ENCODE results near the gene S100A12.

S100A12 gene

DNA sequence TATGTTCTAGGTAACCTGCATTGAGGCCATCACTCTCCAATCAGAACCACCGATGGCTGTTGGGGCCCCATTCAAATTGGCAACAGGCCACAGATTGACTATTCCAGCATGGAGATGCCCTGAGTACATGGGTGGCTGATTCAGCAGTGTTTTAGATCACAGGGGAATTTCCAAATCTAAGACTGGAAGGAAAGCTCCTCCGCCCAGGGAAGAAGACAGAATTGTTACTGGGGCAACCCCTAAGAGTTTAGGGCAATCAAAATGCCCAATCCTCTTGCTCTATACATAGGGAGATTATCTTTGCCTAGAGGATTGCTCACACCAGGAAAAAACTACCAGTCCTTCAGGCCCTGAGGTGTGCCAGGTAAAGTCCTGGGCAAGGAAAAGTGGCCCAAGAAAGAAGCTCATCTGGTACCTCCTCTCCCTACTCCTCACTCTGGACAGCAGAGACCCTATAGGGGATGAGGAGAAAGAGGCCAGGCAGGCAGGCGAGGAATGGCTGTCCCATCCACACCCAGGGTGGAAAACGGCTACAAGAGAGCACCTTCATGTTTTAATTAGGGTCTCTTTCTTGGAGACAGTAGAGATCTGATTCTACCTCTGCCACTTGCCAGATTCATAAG is 9.6 kb upstream of the S100A12 start:
- TF ChIP-seq, protein P1, sequence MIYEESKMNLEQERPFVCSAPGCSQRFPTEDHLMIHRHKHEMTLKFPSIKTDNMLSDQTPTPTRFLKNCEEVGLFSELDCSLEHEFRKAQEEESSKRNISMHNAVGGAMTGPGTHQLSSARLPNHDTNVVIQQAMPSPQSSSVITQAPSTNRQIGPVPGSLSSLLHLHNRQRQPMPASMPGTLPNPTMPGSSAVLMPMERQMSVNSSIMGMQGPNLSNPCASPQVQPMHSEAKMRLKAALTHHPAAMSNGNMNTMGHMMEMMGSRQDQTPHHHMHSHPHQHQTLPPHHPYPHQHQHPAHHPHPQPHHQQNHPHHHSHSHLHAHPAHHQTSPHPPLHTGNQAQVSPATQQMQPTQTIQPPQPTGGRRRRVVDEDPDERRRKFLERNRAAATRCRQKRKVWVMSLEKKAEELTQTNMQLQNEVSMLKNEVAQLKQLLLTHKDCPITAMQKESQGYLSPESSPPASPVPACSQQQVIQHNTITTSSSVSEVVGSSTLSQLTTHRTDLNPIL (CRISPR knock-in tag; IDR thresholded peaks at IDR 0.05; ENCODE audit: low read depth) = no peak
- TF ChIP-seq ZNF565 (CRISPR knock-in tag; conservative IDR thresholded peaks at IDR 0.05; ENCODE audit: low read depth) (no peak), ZC3H10 (CRISPR knock-in tag; IDR thresholded peaks at IDR 0.05) (no peak), OSR1 (CRISPR knock-in tag; IDR thresholded peaks at IDR 0.05) (no peak), ISL1 (CRISPR knock-in tag; IDR thresholded peaks at IDR 0.05) (no peak), RARB (CRISPR knock-in tag; IDR thresholded peaks at IDR 0.05) (no peak), CSDC2 (CRISPR knock-in tag; IDR thresholded peaks at IDR 0.05) (no peak), ESRRG (CRISPR knock-in tag; IDR thresholded peaks at IDR 0.05) (no peak), BACH2 (CRISPR knock-in tag; IDR thresholded peaks at IDR 0.05; ENCODE audit: borderline replicate concordance) (no peak), PPARA (CRISPR knock-in tag; IDR thresholded peaks at IDR 0.05; ENCODE audit: borderline replicate concordance) (no peak), ZFP3 (CRISPR knock-in tag; IDR thresholded peaks at IDR 0.05) (no peak), TOX (CRISPR knock-in tag; IDR thresholded peaks at IDR 0.05; ENCODE audit: borderline replicate concordance) (no peak)
- TF ChIP-seq, protein P2, sequence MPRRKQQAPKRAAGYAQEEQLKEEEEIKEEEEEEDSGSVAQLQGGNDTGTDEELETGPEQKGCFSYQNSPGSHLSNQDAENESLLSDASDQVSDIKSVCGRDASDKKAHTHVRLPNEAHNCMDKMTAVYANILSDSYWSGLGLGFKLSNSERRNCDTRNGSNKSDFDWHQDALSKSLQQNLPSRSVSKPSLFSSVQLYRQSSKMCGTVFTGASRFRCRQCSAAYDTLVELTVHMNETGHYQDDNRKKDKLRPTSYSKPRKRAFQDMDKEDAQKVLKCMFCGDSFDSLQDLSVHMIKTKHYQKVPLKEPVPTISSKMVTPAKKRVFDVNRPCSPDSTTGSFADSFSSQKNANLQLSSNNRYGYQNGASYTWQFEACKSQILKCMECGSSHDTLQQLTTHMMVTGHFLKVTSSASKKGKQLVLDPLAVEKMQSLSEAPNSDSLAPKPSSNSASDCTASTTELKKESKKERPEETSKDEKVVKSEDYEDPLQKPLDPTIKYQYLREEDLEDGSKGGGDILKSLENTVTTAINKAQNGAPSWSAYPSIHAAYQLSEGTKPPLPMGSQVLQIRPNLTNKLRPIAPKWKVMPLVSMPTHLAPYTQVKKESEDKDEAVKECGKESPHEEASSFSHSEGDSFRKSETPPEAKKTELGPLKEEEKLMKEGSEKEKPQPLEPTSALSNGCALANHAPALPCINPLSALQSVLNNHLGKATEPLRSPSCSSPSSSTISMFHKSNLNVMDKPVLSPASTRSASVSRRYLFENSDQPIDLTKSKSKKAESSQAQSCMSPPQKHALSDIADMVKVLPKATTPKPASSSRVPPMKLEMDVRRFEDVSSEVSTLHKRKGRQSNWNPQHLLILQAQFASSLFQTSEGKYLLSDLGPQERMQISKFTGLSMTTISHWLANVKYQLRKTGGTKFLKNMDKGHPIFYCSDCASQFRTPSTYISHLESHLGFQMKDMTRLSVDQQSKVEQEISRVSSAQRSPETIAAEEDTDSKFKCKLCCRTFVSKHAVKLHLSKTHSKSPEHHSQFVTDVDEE (CRISPR knock-in tag; IDR thresholded peaks at IDR 0.05) = no peak
- TF ChIP-seq, protein P3, sequence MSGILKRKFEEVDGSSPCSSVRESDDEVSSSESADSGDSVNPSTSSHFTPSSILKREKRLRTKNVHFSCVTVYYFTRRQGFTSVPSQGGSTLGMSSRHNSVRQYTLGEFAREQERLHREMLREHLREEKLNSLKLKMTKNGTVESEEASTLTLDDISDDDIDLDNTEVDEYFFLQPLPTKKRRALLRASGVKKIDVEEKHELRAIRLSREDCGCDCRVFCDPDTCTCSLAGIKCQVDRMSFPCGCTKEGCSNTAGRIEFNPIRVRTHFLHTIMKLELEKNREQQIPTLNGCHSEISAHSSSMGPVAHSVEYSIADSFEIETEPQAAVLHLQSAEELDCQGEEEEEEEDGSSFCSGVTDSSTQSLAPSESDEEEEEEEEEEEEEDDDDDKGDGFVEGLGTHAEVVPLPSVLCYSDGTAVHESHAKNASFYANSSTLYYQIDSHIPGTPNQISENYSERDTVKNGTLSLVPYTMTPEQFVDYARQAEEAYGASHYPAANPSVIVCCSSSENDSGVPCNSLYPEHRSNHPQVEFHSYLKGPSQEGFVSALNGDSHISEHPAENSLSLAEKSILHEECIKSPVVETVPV (CRISPR knock-in tag; IDR thresholded peaks at IDR 0.05) = no peak
- TF ChIP-seq, protein P4, sequence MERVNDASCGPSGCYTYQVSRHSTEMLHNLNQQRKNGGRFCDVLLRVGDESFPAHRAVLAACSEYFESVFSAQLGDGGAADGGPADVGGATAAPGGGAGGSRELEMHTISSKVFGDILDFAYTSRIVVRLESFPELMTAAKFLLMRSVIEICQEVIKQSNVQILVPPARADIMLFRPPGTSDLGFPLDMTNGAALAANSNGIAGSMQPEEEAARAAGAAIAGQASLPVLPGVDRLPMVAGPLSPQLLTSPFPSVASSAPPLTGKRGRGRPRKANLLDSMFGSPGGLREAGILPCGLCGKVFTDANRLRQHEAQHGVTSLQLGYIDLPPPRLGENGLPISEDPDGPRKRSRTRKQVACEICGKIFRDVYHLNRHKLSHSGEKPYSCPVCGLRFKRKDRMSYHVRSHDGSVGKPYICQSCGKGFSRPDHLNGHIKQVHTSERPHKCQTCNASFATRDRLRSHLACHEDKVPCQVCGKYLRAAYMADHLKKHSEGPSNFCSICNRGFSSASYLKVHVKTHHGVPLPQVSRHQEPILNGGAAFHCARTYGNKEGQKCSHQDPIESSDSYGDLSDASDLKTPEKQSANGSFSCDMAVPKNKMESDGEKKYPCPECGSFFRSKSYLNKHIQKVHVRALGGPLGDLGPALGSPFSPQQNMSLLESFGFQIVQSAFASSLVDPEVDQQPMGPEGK (CRISPR knock-in tag; IDR thresholded peaks at IDR 0.05; ENCODE audit: borderline replicate concordance) = no peak
- ATAC-seq = no peak

DNA sequence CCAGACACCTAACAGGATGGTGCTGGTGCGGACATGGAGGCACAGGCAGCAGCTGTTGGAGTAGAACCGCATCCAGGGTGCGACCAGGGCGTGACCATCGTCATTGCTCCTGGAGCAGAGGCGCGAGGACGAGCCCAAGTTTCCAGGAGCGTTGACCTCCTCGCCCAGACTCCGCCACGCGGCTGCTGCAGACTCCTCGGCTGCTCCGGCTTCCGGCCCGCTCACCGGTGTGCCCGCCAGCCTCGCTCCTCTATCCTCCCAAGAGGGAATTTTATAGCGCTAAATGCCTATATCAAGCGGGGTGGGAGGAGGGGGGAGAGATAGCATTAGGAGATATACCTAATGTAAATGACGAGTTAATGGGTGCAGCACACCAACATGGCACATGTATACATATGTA is 5.3 kb upstream of the S100A12 start:
- no peak for ATAC-seq
- TF ChIP-seq, protein P2 (CRISPR knock-in tag; IDR thresholded peaks at IDR 0.05) = no peak
- no peak for TF ChIP-seq CSDC2 (CRISPR knock-in tag; IDR thresholded peaks at IDR 0.05)
- no peak for TF ChIP-seq PPARA (CRISPR knock-in tag; IDR thresholded peaks at IDR 0.05; ENCODE audit: borderline replicate concordance)
- no peak for TF ChIP-seq ZFP3 (CRISPR knock-in tag; IDR thresholded peaks at IDR 0.05)
- TF ChIP-seq, protein P5, sequence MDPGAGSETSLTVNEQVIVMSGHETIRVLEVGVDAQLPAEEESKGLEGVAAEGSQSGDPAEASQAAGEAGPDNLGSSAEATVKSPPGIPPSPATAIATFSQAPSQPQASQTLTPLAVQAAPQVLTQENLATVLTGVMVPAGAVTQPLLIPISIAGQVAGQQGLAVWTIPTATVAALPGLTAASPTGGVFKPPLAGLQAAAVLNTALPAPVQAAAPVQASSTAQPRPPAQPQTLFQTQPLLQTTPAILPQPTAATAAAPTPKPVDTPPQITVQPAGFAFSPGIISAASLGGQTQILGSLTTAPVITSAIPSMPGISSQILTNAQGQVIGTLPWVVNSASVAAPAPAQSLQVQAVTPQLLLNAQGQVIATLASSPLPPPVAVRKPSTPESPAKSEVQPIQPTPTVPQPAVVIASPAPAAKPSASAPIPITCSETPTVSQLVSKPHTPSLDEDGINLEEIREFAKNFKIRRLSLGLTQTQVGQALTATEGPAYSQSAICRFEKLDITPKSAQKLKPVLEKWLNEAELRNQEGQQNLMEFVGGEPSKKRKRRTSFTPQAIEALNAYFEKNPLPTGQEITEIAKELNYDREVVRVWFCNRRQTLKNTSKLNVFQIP (CRISPR knock-in tag; IDR thresholded peaks at IDR 0.05; ENCODE audit: borderline replicate concordance, low read depth) = no peak
- no peak for TF ChIP-seq ZFP30 (CRISPR knock-in tag; IDR thresholded peaks at IDR 0.05)
- no peak for TF ChIP-seq ISL1 (CRISPR knock-in tag; IDR thresholded peaks at IDR 0.05)
- no peak for TF ChIP-seq ZNF8 (CRISPR knock-in tag; IDR thresholded peaks at IDR 0.05)
- TF ChIP-seq SNAI2 (CRISPR knock-in tag; IDR thresholded peaks at IDR 0.05) = no peak
- TF ChIP-seq TOX (CRISPR knock-in tag; IDR thresholded peaks at IDR 0.05; ENCODE audit: borderline replicate concordance) = no peak

All from SK-N-SH treated with all-trans-retinoic acid at 6 μM for 48 hours (cell line).